Heart left ventricle (tissue), 16 donors: ENCODE results near the gene PRRX1. TPM values are rescaled to one million over a fixed set of nuclear protein-coding genes. Genes with fewer than 3 reads are reported as not detected.
A peak's percentile ranks its signal among the peaks of the same experiment; 100 is the strongest.

Experiments
- ATAC-seq, 4 donors: fragments of 200-7000 bp; cut with Tn5 transposase; one replicate each; pipeline ENCODE4 v1.9.1; 2020 to 2022; ENCODE audit warnings: moderate library complexity in 4 of 4, mild to moderate bottlenecking in 3 of 4, moderate number of reproducible peaks in 1 of 4
- DNase-seq, 5 donors: peaks; one replicate each; pipeline ENCODE4 v3.0.0-alpha.2; 2020
- H3K27ac ChIP-seq, 12 donors: fragments of 200-600 bp; sonication (generic) in 4 of 12; one replicate each; pipeline versions ENCODE4 v1.5.0 to v1.8.0; 2016 to 2022; ENCODE audit warnings: mild to moderate bottlenecking in 2 of 12
- H3K27me3 ChIP-seq, 9 donors: fragments of 200-600 bp; sonication (generic) in 2 of 9; one replicate each; pipeline versions ENCODE4 v1.5.1 to v1.8.0; 2016 to 2022; ENCODE audit warnings: mild to moderate bottlenecking in 3 of 9
- H3K36me3 ChIP-seq, 9 donors: fragments of 200-600 bp; sonication (generic) in 2 of 9; one replicate each; pipeline versions ENCODE4 v1.5.0 to v1.8.0; 2018 to 2022; ENCODE audit warnings: mild to moderate bottlenecking in 2 of 9
- H3K4me1 ChIP-seq, 12 donors: fragments of 200-600 bp; sonication (generic) in 4 of 12; one replicate each; pipeline versions ENCODE4 v1.5.0 to v1.8.0; 2016 to 2022; ENCODE audit warnings: mild to moderate bottlenecking in 3 of 12
- H3K4me3 ChIP-seq, 12 donors: fragments of 200-600 bp; sonication (generic) in 4 of 12; one replicate each; pipeline versions ENCODE4 v1.5.0 to v1.8.0; 2017 to 2022; ENCODE audit warnings: mild to moderate bottlenecking in 9 of 12, moderate library complexity in 4 of 12
- H3K9me3 ChIP-seq, 12 donors: fragments of 200-600 bp; sonication (generic) in 4 of 12; one replicate each; pipeline versions ENCODE4 v1.5.0 to v1.8.0; 2016 to 2022; ENCODE audit warnings: mild to moderate bottlenecking in 1 of 12
- POLR2A ChIP-seq, 2 donors: fragments of 450-650 bp; IDR thresholded peaks; one replicate each; pipeline ENCODE4 v1.6.1; 2017; ENCODE audit warnings: antibody characterized with exemption in 2 of 2, mild to moderate bottlenecking in 2 of 2, moderate library complexity in 2 of 2
- WGBS, 4 donors: extraction: QIAGEN DNeasy Blood & Tissue Kit in 2 of 4; methylation state at CpG; one replicate each; pipeline versions ENCODE4 v1.1.5 to v1.1.7; 2013 to 2018; 5-methylcytosine and 5-hydroxymethylcytosine counted together
- intact Hi-C, 10 donors: fragments of 100-400 bp; cut with DNase I; formaldehyde crosslinking; loops; one replicate each; pipeline versions ENCODE4 v1.11.1 to v1.14.2; 2022
- polyA plus RNA-seq, 2 donors: library from polyadenylated mRNA; stranded (reverse); fragments of 200-250 nt; gene quantifications; one replicate each; pipeline ENCODE4 v1.2.3, GENCODE V29; 2013
- total RNA-seq, 9 donors: library from RNA; depleted of rRNA in 2 of 9; stranded (reverse); fragments of >200 nt in 2 of 9; fragmentation: NEBNext Ultra II Directional in 3 of 9; extraction: Animal tissue kit (Norgen Biotek cat#: 25700) in 3 of 9; gene quantifications; one replicate each; pipeline versions ENCODE4 v1.1.0 to v1.2.4, GENCODE V29; 2016 to 2023
- TF ChIP-seq, protein P1 (sequence below), 12 donors: fragments of 200-600 bp; sonication (generic) in 4 of 12; IDR thresholded peaks; one replicate each; pipeline versions ENCODE4 v1.5.0 to v1.8.0; 2018 to 2022; ENCODE audit warnings: antibody characterized with exemption in 12 of 12, mild to moderate bottlenecking in 5 of 12
- donor health status: ischemic (EF 13 %, LVEDD 7.1; RV severe dilation, severe dysfunction).
- donor health status: healthy with polysubstance abuse.
- donor health status: DM: no; HTN: yes; CAD: no.
- donor health status: DM: no; HTN: no; CAD: no.
- donor health status: ischemic (EF 25% LVEDD 6.9; RV normal size, moderate dysfunction).
- donor health status: ischemic (EF 25% LVEDD 5.7; RV mildly dilated, moderate dysfunction).
- donor health status: healthy.
- donor health status: DM: yes; HTN: yes; CAD: no.
- donor health status: ischemic (EF 35%, LVEDD 5.7; RV mildly dilated, moderate dysfunction).
- donor health status: nonischemic (EF 11% LVEDD 7.7; RV severe dilation, severe dysfunction).
- donor health status: DM: yes; HTN: yes; CAD: no.
- donor health status: PGD.
- donor health status: ischemic (EF 29% LVEDD 5.4; RV normal size, mild dysfunction).
- donor health status: nonischemic (EF 23%, LVEDD 6.1; RV moderate dilation, normal function).

Gene PRRX1
- total and polyA plus RNA-seq, 11 donors: 16.2 to 104 (median 52.3) TPM

DNA sequence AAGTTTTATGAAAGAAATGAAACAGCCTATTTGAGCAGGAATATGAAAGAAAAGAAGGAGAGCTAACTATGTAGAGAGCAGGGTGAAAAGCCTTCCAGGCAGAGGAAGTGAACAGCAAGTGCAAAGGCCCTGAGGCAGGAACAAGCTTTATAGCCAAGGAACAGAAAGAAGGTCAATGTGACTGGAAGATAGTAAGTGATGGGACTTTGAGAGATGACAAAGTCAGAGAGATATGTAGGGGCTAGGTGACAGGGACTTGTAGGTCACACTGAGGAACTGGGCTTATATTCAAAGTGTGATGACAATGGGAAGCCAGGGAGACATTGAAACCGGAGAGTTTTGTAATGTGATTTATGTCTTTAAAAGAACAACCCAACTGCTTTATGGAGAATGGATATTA lies 18.9 kb downstream of the PRRX1 start:
- H3K4me1 ChIP-seq: peaks cover 0 to 62% (median 12%) of the 10 kb centered on the region in 12 donors
- H3K4me3 ChIP-seq: no peak overlapping the region
- intact Hi-C loops: no loop called here
- H3K27me3 ChIP-seq: no peaks in the 10 kb centered on the region
- no peaks in the 10 kb centered on the region for H3K9me3 ChIP-seq
- ATAC-seq (no peak), DNase-seq (no peak)
- WGBS, 4 donors: 82 to 87% (median 87%) methylated on average over 1 of the region's 1 CpG
- TF ChIP-seq POLR2A (IDR thresholded peaks at IDR 0.05): no peak
- TF ChIP-seq, protein P1, sequence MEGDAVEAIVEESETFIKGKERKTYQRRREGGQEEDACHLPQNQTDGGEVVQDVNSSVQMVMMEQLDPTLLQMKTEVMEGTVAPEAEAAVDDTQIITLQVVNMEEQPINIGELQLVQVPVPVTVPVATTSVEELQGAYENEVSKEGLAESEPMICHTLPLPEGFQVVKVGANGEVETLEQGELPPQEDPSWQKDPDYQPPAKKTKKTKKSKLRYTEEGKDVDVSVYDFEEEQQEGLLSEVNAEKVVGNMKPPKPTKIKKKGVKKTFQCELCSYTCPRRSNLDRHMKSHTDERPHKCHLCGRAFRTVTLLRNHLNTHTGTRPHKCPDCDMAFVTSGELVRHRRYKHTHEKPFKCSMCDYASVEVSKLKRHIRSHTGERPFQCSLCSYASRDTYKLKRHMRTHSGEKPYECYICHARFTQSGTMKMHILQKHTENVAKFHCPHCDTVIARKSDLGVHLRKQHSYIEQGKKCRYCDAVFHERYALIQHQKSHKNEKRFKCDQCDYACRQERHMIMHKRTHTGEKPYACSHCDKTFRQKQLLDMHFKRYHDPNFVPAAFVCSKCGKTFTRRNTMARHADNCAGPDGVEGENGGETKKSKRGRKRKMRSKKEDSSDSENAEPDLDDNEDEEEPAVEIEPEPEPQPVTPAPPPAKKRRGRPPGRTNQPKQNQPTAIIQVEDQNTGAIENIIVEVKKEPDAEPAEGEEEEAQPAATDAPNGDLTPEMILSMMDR (IDR thresholded peaks at IDR 0.05): no peak
- H3K27ac ChIP-seq: no peak overlapping the region
- H3K36me3 ChIP-seq: no peaks in the 10 kb centered on the region

DNA sequence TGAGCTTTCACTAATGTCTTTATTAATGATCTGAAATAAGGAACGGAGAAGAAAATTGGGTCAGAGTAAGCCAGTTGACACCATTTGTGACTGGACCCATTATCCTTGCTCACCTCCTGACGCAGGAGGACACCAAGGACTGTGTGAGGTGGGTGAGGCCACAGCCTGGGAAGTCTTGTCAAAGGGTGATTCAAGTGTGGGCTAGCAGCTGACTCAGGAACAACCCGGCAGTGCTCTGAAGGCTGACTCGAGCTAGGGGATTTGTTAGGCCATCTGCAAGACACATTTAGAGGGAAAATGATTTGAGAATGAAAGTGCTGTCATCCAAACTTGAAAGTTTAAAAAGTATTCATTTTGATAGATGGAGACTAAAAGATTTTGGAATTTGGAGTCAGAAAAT lies 21.2 kb downstream of the PRRX1 start:
- intact Hi-C loops: loop anchor here in 1 of 10 donors (5.0 kb wide), 1 partner anchor 197 kb away; no protein-coding TSS in a partner anchor
- Histone ChIP-seq H3K4me1 (peaks cover 0 to 53% (median 11%) of the 10 kb centered on the region in 12 donors), H3K9me3 (no peaks in the 10 kb centered on the region), H3K27me3 (no peaks in the 10 kb centered on the region), H3K27ac (peak overlapping the region in 1 of 12 donors; percentile 13), H3K36me3 (no peaks in the 10 kb centered on the region), H3K4me3 (no peak overlapping the region)
- TF ChIP-seq, protein P1 (IDR thresholded peaks at IDR 0.05): no peak
- TF ChIP-seq POLR2A (IDR thresholded peaks at IDR 0.05): no peak
- ATAC-seq (peak in 2 of 4 donors; percentile 34 to 66), DNase-seq (no peak)
- 64 to 86% (median 72%) methylated on average over 4 of the region's 4 CpGs for WGBS, 4 donors

- H3K27ac ChIP-seq: no peak overlapping the region
- intact Hi-C loops: loop anchor here in 1 of 10 donors (5.0 kb wide), 1 partner anchor 196 kb away; no protein-coding TSS in a partner anchor
Measured at GRCh38 chr1:170686291-170686690, 22.4 kb downstream of the PRRX1 start.

GRCh38 chr1:170687621-170688020 lies 23.7 kb downstream of the PRRX1 start:
- 71 to 82% (median 75%) methylated on average over 4 of the region's 4 CpGs for WGBS, 4 donors
- no peaks in the 10 kb centered on the region for H3K36me3 ChIP-seq
- peaks cover 0 to 56% (median 16%) of the 10 kb centered on the region in 12 donors for H3K4me1 ChIP-seq
- H3K27ac ChIP-seq: no peak overlapping the region
- H3K27me3 ChIP-seq: no peaks in the 10 kb centered on the region
- no peaks in the 10 kb centered on the region for H3K9me3 ChIP-seq
- ATAC-seq: no peak
- intact Hi-C loops: loop anchor here in 1 of 10 donors (5.0 kb wide), 1 partner anchor 195 kb away; no protein-coding TSS in a partner anchor
- no peak overlapping the region for H3K4me3 ChIP-seq
- DNase-seq: no peak
- no peak for TF ChIP-seq POLR2A (IDR thresholded peaks at IDR 0.05)
- TF ChIP-seq, protein P1 (IDR thresholded peaks at IDR 0.05): no peak

More at GRCh38 chr1:170686291-170686690, 22.4 kb downstream of the PRRX1 start:
- TF ChIP-seq, protein P1 (IDR thresholded peaks at IDR 0.05): no peak
- TF ChIP-seq POLR2A (IDR thresholded peaks at IDR 0.05): no peak
- Histone ChIP-seq H3K4me3 (no peak overlapping the region), H3K27me3 (no peaks in the 10 kb centered on the region), H3K4me1 (peaks cover 0 to 52% (median 11%) of the 10 kb centered on the region in 12 donors), H3K36me3 (no peaks in the 10 kb centered on the region), H3K9me3 (no peaks in the 10 kb centered on the region)
- 81 to 91% (median 87%) methylated on average over 8 of the region's 8 CpGs for WGBS, 4 donors
- no peak for DNase-seq
- ATAC-seq: no peak
